Endodermal cell (in vitro differentiated cells): ENCODE data around the gene DENND4C. TPM values are rescaled to one million over a fixed set of nuclear protein-coding genes. Genes with fewer than 3 reads are reported as not detected.

ENCODE experiments used
- DNase-seq: peaks from one replicate; pipeline ENCODE4 v3.0.0-alpha.2; 2017
- H3K27ac ChIP-seq: 2 replicates; pipeline ENCODE4 v1.5.1; 2013; ENCODE audit warnings: mild to moderate bottlenecking, low read depth, low read length, moderate library complexity
- H3K27me3 ChIP-seq: 2 replicates; pipeline ENCODE4 v1.6.1; 2013; ENCODE audit warnings: mild to moderate bottlenecking, low read length, moderate library complexity; ENCODE audit not compliant: insufficient read depth, control insufficient read depth, poor library complexity, severe bottlenecking
- H3K36me3 ChIP-seq: 2 replicates; pipeline ENCODE4 v1.7.0; 2013; ENCODE audit warnings: mild to moderate bottlenecking, low read length, moderate library complexity; ENCODE audit not compliant: control insufficient read depth, insufficient read depth
- H3K4me1 ChIP-seq: one replicate; pipeline ENCODE4 v1.7.0; 2013; ENCODE audit warnings: low read length; ENCODE audit not compliant: control insufficient read depth, insufficient read depth
- H3K4me3 ChIP-seq: 2 replicates; pipeline ENCODE4 v1.5.1; 2013; ENCODE audit warnings: mild to moderate bottlenecking, low read length, moderate library complexity
- H3K9ac ChIP-seq: 2 replicates; pipeline ENCODE4 v1.6.1; 2013; ENCODE audit warnings: mild to moderate bottlenecking, low read length, moderate library complexity; ENCODE audit not compliant: poor library complexity, severe bottlenecking; ENCODE audit errors: extremely low read depth
- H3K9me3 ChIP-seq: 2 replicates; pipeline ENCODE4 v1.6.1; 2013; ENCODE audit warnings: mild to moderate bottlenecking, low read length, moderate library complexity; ENCODE audit not compliant: control insufficient read depth
- H3K27ac Mint-ChIP-seq: 2 replicates; pipeline ENCODE4 v1.8.0; 2020; ENCODE audit warnings: mixed read lengths
- H3K27me3 Mint-ChIP-seq: 2 replicates; pipeline ENCODE4 v1.8.0; 2021; ENCODE audit warnings: mild to moderate bottlenecking, mixed read lengths; ENCODE audit not compliant: insufficient read depth
- H3K36me3 Mint-ChIP-seq: 2 replicates; pipeline ENCODE4 v1.8.0; 2020; ENCODE audit warnings: low read depth, mixed read lengths
- H3K4me1 Mint-ChIP-seq: 2 replicates; pipeline ENCODE4 v1.8.0; 2020; ENCODE audit warnings: mixed read lengths
- H3K4me3 Mint-ChIP-seq: 2 replicates; pipeline ENCODE4 v1.8.0; 2020; ENCODE audit warnings: mild to moderate bottlenecking, moderate library complexity, mixed read lengths
- H3K9me3 Mint-ChIP-seq: 2 replicates; pipeline ENCODE4 v1.8.0; 2020; ENCODE audit warnings: mild to moderate bottlenecking, mixed read lengths
- CTCF ChIP-seq: fragments of 200-600 bp; sonication (generic); conservative IDR thresholded peaks from 2 replicates; pipeline ENCODE4 v1.5.0; 2021; ENCODE audit warnings: antibody characterized with exemption, mild to moderate bottlenecking
- WGBS, 2 experiments: methylation state at CpG; one replicate each; pipeline versions ENCODE4 v1.1.5 to v1.1.7; 2013; ENCODE audit warnings: missing lambda C conversion rate in 2 of 2, mixed read lengths in 1 of 2; ENCODE audit not compliant: insufficient coverage in 1 of 2, insufficient read length in 1 of 2; 5-methylcytosine and 5-hydroxymethylcytosine counted together
- total RNA-seq, 2 donors: library from RNA; stranded (reverse); fragmentation: NEBNext Ultra II Directional in 1 of 2; extraction: Animal tissue kit (Norgen Biotek cat#: 25700) in 1 of 2; gene quantifications; 2 replicates in 1 of 2; 3 replicates in 1 of 2; pipeline ENCODE4 v1.2.1, GENCODE V29; 2021

DENND4C gene
- total RNA-seq, 2 donors from 2014 or later, result 25.4 to 27.2 TPM

GRCh38 chr9:19209188-19209587 is 21.3 kb upstream of the DENND4C start:
- 76 to 82% methylated on average over 4 of the region's 4 CpGs for WGBS, 2 experiments
- H3K4me1 Mint-ChIP-seq, result peaks cover 7% of the 10 kb centered on the region
- DNase-seq, result no peak
- Histone ChIP-seq H3K9ac (no peak overlapping the region), H3K27ac (no peak overlapping the region), H3K4me1 (peaks cover 5% of the 10 kb centered on the region), H3K9me3 (no peaks in the 10 kb centered on the region), H3K36me3 (no peaks in the 10 kb centered on the region), H3K4me3 (no peak overlapping the region), H3K27me3 (no peaks in the 10 kb centered on the region)
- H3K4me3 Mint-ChIP-seq, result no peak overlapping the region
- H3K9me3 Mint-ChIP-seq, result no peaks in the 10 kb centered on the region
- H3K27ac Mint-ChIP-seq, result no peak overlapping the region
- TF ChIP-seq CTCF, result no peak
- no peaks in the 10 kb centered on the region for H3K36me3 Mint-ChIP-seq
- no peaks in the 10 kb centered on the region for H3K27me3 Mint-ChIP-seq

GRCh38 chr9:19213823-19214222 is 16.7 kb upstream of the DENND4C start:
- Mint-ChIP-seq H3K27me3 (peaks cover 12% of the 10 kb centered on the region), H3K4me1 (peaks cover 5% of the 10 kb centered on the region), H3K9me3 (no peaks in the 10 kb centered on the region), H3K36me3 (no peaks in the 10 kb centered on the region), H3K4me3 (no peak overlapping the region), H3K27ac (no peak overlapping the region)
- no peak overlapping the region for H3K9ac ChIP-seq
- H3K9me3 ChIP-seq, result no peaks in the 10 kb centered on the region
- no peak overlapping the region for H3K4me3 ChIP-seq
- H3K27me3 ChIP-seq, result peaks cover 7% of the 10 kb centered on the region
- TF ChIP-seq CTCF, result no peak
- 94 to 100% methylated on average over 3 of the region's 3 CpGs for WGBS, 2 experiments
- H3K27ac ChIP-seq, result no peak overlapping the region
- peaks cover under 1% of the 10 kb centered on the region for H3K4me1 ChIP-seq
- no peak for DNase-seq
- no peaks in the 10 kb centered on the region for H3K36me3 ChIP-seq

GRCh38 chr9:19216466-19216865 is 14.0 kb upstream of the DENND4C start:
- Mint-ChIP-seq H3K4me1 (peaks cover 10% of the 10 kb centered on the region), H3K27me3 (peaks cover 14% of the 10 kb centered on the region), H3K9me3 (no peaks in the 10 kb centered on the region), H3K36me3 (no peaks in the 10 kb centered on the region), H3K27ac (no peak overlapping the region), H3K4me3 (no peak overlapping the region)
- WGBS, 2 experiments, result 92% methylated on average over 2 of the region's 2 CpGs; no CpG with 5 or more reads in 1 of the 2 experiments
- no peak for DNase-seq
- Histone ChIP-seq H3K27ac (no peak overlapping the region), H3K27me3 (peaks cover 10% of the 10 kb centered on the region), H3K9ac (no peak overlapping the region), H3K4me3 (no peak overlapping the region), H3K4me1 (no peaks in the 10 kb centered on the region), H3K36me3 (no peaks in the 10 kb centered on the region), H3K9me3 (no peaks in the 10 kb centered on the region)
- no peak for TF ChIP-seq CTCF
